Measurements from ENCODE around the gene FAM114A2. TPM values are rescaled to one million over a fixed set of nuclear protein-coding genes. Genes with fewer than 3 reads are reported as not detected.
A peak's percentile ranks its signal among the peaks of the same experiment; 100 is the strongest.

FAM114A2 gene
- total RNA-seq, 1 donor from 2014 or later = 32.3 TPM

DNA sequence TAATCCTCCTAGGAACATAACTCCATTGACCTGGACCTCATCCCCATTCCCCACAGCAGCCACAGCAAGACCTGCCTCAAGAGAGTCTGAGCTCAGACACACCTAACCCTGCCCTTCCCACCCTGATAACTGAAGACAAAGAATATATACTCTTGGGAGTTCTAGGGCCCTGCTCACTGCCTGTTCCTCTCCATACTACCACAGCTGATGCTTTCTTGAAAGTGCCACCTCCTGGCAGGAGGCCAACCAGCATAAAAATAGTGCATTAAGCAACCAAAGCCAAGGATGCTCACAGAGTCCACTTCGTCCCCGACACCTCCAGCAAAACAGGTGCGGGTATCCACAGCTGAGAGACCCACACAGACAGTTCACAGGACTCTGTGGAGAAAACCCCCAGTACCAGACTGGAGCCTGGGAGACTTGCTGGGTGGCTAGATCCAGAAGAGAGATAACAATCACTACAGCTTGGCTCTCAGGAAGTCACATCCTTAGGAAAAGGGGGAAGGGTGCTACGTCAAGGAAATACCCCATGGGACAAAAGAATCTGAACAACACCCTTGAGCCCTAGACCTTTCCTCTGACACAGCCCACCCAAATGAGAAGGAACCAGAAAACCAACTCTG is 23.5 kb downstream of the FAM114A2 start:
- no peak overlapping the region for H3K4me3 ChIP-seq
- TF ChIP-seq, protein P1, sequence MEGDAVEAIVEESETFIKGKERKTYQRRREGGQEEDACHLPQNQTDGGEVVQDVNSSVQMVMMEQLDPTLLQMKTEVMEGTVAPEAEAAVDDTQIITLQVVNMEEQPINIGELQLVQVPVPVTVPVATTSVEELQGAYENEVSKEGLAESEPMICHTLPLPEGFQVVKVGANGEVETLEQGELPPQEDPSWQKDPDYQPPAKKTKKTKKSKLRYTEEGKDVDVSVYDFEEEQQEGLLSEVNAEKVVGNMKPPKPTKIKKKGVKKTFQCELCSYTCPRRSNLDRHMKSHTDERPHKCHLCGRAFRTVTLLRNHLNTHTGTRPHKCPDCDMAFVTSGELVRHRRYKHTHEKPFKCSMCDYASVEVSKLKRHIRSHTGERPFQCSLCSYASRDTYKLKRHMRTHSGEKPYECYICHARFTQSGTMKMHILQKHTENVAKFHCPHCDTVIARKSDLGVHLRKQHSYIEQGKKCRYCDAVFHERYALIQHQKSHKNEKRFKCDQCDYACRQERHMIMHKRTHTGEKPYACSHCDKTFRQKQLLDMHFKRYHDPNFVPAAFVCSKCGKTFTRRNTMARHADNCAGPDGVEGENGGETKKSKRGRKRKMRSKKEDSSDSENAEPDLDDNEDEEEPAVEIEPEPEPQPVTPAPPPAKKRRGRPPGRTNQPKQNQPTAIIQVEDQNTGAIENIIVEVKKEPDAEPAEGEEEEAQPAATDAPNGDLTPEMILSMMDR (IDR thresholded peaks at IDR 0.05; ENCODE audit: borderline replicate concordance) = no peak
- no peaks in the 10 kb centered on the region for H3K27me3 ChIP-seq (ENCODE audit: low read depth)
- no peaks in the 10 kb centered on the region for H3K9me3 ChIP-seq (replicated peaks)
- intact Hi-C loops (cut with micrococcal nuclease) = no loop called here
- peak; percentile 26 for DNase-seq
- H3K36me3 ChIP-seq = peaks cover 38% of the 10 kb centered on the region
- H3K4me1 ChIP-seq = peaks cover 20% of the 10 kb centered on the region
- H3K27ac ChIP-seq (replicated peaks) = peak overlapping the region; percentile 55

DNA sequence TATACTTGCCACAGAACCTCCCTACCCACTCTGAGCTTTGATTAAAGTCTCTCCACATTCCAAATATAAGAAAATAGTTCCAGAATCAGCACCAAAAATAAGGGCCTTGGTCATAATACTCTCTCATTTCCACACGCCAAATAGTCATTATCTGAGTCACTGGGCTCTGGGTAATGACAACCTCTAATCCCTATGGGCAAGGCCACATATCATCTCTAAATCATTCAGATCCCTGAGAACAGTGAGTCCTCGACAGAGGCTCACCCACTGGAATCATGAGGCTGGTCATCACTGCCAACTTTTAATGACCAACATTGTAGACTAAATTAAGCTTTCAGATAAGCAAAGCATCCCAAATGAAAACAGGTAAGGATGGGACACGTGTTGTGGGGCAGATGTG is 28.1 kb downstream of the FAM114A2 start:
- Histone ChIP-seq H3K27me3 (ENCODE audit: low read depth) (no peaks in the 10 kb centered on the region), H3K4me1 (peaks cover 19% of the 10 kb centered on the region), H3K36me3 (peaks cover 20% of the 10 kb centered on the region), H3K27ac (replicated peaks) (no peak overlapping the region), H3K9me3 (replicated peaks) (no peaks in the 10 kb centered on the region), H3K4me3 (no peak overlapping the region)
- no peak for DNase-seq
- intact Hi-C loops (cut with micrococcal nuclease) = no loop called here
- TF ChIP-seq, protein P1 (IDR thresholded peaks at IDR 0.05; ENCODE audit: borderline replicate concordance) = no peak

DNA sequence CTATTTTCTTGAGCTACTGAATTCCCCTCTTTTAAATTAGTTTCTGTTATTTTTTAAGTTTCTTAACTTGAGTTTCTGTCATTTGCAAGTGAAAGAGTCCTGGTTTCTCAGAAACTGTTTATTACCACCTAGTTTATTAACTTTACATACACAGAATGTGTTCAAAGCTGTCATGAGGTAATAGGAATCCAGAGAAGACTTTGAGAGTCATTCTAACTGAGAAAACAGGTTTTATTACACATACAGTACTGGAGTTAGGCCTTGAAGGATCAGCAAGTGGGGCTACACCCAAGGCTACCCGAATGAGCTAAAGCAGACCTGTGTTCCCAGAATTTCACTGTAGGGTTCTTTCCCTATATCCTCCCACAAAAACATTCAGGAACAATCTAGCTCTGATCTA is 33.1 kb downstream of the FAM114A2 start:
- DNase-seq = no peak
- H3K27ac ChIP-seq (replicated peaks) = no peak overlapping the region
- no peaks in the 10 kb centered on the region for H3K27me3 ChIP-seq (ENCODE audit: low read depth)
- H3K4me1 ChIP-seq = peaks cover 37% of the 10 kb centered on the region
- intact Hi-C loops (cut with micrococcal nuclease) = no loop called here
- peaks cover 15% of the 10 kb centered on the region for H3K36me3 ChIP-seq
- H3K4me3 ChIP-seq = no peak overlapping the region
- H3K9me3 ChIP-seq (replicated peaks) = no peaks in the 10 kb centered on the region
- TF ChIP-seq, protein P1 (IDR thresholded peaks at IDR 0.05; ENCODE audit: borderline replicate concordance) = no peak

DNA sequence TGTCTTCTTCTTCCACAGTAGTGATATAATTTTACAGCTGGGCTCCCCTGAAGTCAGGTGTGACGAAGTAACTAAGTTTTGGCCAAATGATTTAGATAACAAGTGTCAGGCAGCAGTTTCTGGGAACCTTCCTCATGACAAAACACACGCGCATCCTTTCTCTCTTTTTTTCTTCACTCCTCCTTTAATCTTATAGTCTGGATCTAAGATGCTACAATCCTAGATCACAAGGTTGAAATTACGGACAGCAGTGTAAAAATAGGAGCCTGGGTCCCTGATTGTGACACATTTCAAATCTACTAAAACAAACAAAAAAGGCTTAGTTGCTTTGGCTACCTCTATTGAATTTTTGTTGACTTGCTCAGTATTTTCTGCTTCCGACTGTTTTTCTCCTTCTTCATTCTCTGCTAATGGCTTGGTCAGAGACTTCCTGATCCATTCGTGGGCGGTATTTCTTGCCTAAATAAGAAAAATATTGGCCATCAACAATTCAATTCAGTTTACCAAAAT is 36.1 kb downstream of the FAM114A2 start:
- intact Hi-C loops (cut with micrococcal nuclease) = no loop called here

DNA sequence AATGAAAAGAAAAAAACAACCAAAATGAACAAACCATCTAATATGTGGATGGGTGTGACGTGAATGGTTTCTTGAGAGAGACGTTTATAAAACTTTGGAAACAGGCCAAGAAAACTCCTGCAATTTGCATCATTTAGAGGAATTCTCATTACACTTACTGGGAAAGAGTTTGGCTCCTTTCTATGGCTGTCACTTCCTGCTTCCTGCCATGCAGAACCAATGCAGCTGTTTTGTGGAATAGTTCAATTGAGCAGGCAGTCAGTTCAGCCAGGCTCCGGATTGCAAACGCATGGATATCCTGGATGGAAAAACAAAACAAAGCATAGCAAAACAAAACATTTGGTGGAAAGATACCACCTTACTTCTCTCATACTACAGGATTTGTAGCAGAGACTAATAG is 36.6 kb downstream of the FAM114A2 start:
- H3K27ac ChIP-seq (replicated peaks) = peak overlapping the region; percentile 84
- peaks cover 44% of the 10 kb centered on the region for H3K36me3 ChIP-seq
- TF ChIP-seq, protein P1 (IDR thresholded peaks at IDR 0.05; ENCODE audit: borderline replicate concordance) = no peak
- no peak overlapping the region for H3K4me3 ChIP-seq
- peaks cover 32% of the 10 kb centered on the region for H3K4me1 ChIP-seq
- no peaks in the 10 kb centered on the region for H3K9me3 ChIP-seq (replicated peaks)
- DNase-seq = no peak
- H3K27me3 ChIP-seq (ENCODE audit: low read depth) = no peaks in the 10 kb centered on the region
- intact Hi-C loops (cut with micrococcal nuclease) = no loop called here

More for the DNA sequence above, 36.1 kb downstream of the FAM114A2 start:
- no peaks in the 10 kb centered on the region for H3K9me3 ChIP-seq (replicated peaks)
- peak overlapping the region; percentile 84 for H3K27ac ChIP-seq (replicated peaks)
- no peak overlapping the region for H3K4me3 ChIP-seq
- H3K36me3 ChIP-seq = peaks cover 39% of the 10 kb centered on the region
- DNase-seq = no peak
- H3K4me1 ChIP-seq = peaks cover 32% of the 10 kb centered on the region
- TF ChIP-seq, protein P1 (IDR thresholded peaks at IDR 0.05; ENCODE audit: borderline replicate concordance) = no peak
- H3K27me3 ChIP-seq (ENCODE audit: low read depth) = no peaks in the 10 kb centered on the region

All from left ventricle myocardium inferior (tissue), 1 donor.